Mesangial cell (primary cell): ENCODE data around the gene PECR. TPM values are rescaled to one million over a fixed set of nuclear protein-coding genes. Genes with fewer than 3 reads are reported as not detected.

Experiments
- total RNA-seq: library from RNA; depleted of rRNA; stranded (reverse); fragments of >200 nt; gene quantifications from 2 replicates; pipeline ENCODE4 v1.2.3, GENCODE V29; 2015

The PECR gene
- total RNA-seq = 27.1 and 27.4 TPM in 2 replicates

GRCh38 chr2:216081487-216082116 lies at the start of gene PECR, which contains the start of gene TMEM169:
PECR (minus strand) TSS chr2:216081809; CDS start chr2:216081741, 68 bp downstream.
TMEM169 (plus strand) TSS chr2:216081919; CDS start chr2:216095964, 14,045 bp downstream.

GRCh38 chr2:216108967-216109921 lies 27.6 kb upstream of the PECR start, which contains the start of gene XRCC5:
XRCC5 (plus strand) TSS chr2:216109348; CDS start chr2:216109437, 89 bp downstream.

GRCh38 chr2:216013080-216013909 lies 68.3 kb downstream of the PECR start, which contains the start of gene MREG:
MREG (minus strand) TSS chr2:216013551; CDS start chr2:216013327, 224 bp downstream.

Other genes starting within 250 kb of the PECR start
- 0.63 and 1.1 TPM in 2 replicates for gene MREG, start 68.3 kb downstream of the PECR start, total RNA-seq
- gene TMEM169, start 110 bp upstream of the PECR start, total RNA-seq = 1.6 and 7.0 TPM in 2 replicates
- 120 and 220 TPM in 2 replicates for gene XRCC5, start 27.5 kb upstream of the PECR start, total RNA-seq